HG03575 (cell line): ENCODE measurements around the gene EXPH5.
A peak's percentile ranks its signal among the peaks of the same experiment; 100 is the strongest.

Experiments
- ATAC-seq: cut with Tn5 transposase; IDR thresholded peaks from one replicate; pipeline ENCODE4 v1.9.1; 2021; ENCODE audit not compliant: unreplicated experiment, insufficient number of reproducible peaks, low FRiP score; ENCODE audit errors: extremely low read depth

Gene EXPH5

GRCh38 chr11:108535384-108535955 lies 58.1 kb downstream of the EXPH5 start:
- ATAC-seq = no peak

GRCh38 chr11:108534274-108534882 lies 59.2 kb downstream of the EXPH5 start:
- no peak for ATAC-seq

GRCh38 chr11:108530426-108530825 lies 63.1 kb downstream of the EXPH5 start:
- ATAC-seq = no peak

GRCh38 chr11:108527382-108527781 lies 66.2 kb downstream of the EXPH5 start:
- no peak for ATAC-seq

GRCh38 chr11:108525161-108525560 lies 68.4 kb downstream of the EXPH5 start:
- no peak for ATAC-seq

GRCh38 chr11:108524422-108524821 lies 69.1 kb downstream of the EXPH5 start:
- no peak for ATAC-seq

- ATAC-seq = no peak
Observed at GRCh38 chr11:108522318-108522717, 71.2 kb downstream of the EXPH5 start.

- ATAC-seq = no peak
Observed at GRCh38 chr11:108518581-108518980, 75.0 kb downstream of the EXPH5 start.

GRCh38 chr11:108516125-108516524 lies 77.4 kb downstream of the EXPH5 start:
- ATAC-seq = no peak

GRCh38 chr11:108512708-108513107 lies 80.9 kb downstream of the EXPH5 start:
- no peak for ATAC-seq

- no peak for ATAC-seq
Observed at GRCh38 chr11:108511851-108512474, 81.6 kb downstream of the EXPH5 start.

GRCh38 chr11:108508653-108509593 lies 84.6 kb downstream of the EXPH5 start:
- ATAC-seq = no peak

GRCh38 chr11:108501396-108501795 lies 92.2 kb downstream of the EXPH5 start:
- ATAC-seq = no peak

- no peak for ATAC-seq
Observed at GRCh38 chr11:108500721-108501120, 92.8 kb downstream of the EXPH5 start.

GRCh38 chr11:108500169-108500568 lies 93.4 kb downstream of the EXPH5 start:
- ATAC-seq = no peak

GRCh38 chr11:108498816-108499408 lies 94.7 kb downstream of the EXPH5 start:
- no peak for ATAC-seq

GRCh38 chr11:108498046-108498815 lies 95.3 kb downstream of the EXPH5 start, which contains the start of gene POGLUT3:
TSS of gene POGLUT3 (minus strand) at chr11:108498384. CDS start at chr11:108498366, 18 bp downstream.
- no peak for ATAC-seq

GRCh38 chr11:108497317-108498045 lies 96.1 kb downstream of the EXPH5 start:
- peak; percentile 43 for ATAC-seq
